Gastroesophageal sphincter (tissue), 4 donors: Measurements from ENCODE around the gene DDIT3. TPM values are rescaled to one million over a fixed set of nuclear protein-coding genes. Genes with fewer than 3 reads are reported as not detected.
"Not testable (repeated sequence)": the region's sequence is repeated elsewhere in the genome, so short reads cannot be mapped to it uniquely, and the experiment has no call there.

ENCODE experiments used
- ATAC-seq: fragments of 150-250 bp; one replicate; pipeline ENCODE4 v1.9.1; 2016; ENCODE audit warnings: mild to moderate bottlenecking, moderate library complexity
- H3K27ac ChIP-seq, 4 donors: fragments of 200-600 bp; sonication (generic) in 3 of 4; 1 replicate in 3 of 4; 2 replicates in 1 of 4; pipeline ENCODE4 v1.5.1; 2016 to 2019
- H3K27me3 ChIP-seq: fragments of 200-600 bp; sonication (generic); one replicate; pipeline ENCODE4 v1.5.1; 2019
- H3K36me3 ChIP-seq, 2 donors: fragments of 200-600 bp; sonication (generic); one replicate each; pipeline ENCODE4 v1.5.1; 2019; ENCODE audit warnings: control low read depth in 1 of 2
- H3K4me1 ChIP-seq, 3 donors: fragments of 200-600 bp; sonication (generic); 1 replicate in 2 of 3; 2 replicates in 1 of 3; pipeline ENCODE4 v1.5.1; 2016 to 2019; ENCODE audit warnings: control low read depth in 2 of 3
- H3K4me3 ChIP-seq, 2 donors: fragments of 200-600 bp; sonication (generic); one replicate each; pipeline ENCODE4 v1.5.1; 2019; ENCODE audit warnings: mild to moderate bottlenecking in 1 of 2, moderate library complexity in 1 of 2
- H3K9me3 ChIP-seq, 3 donors: fragments of 200-600 bp; sonication (generic); one replicate each; pipeline ENCODE4 v1.5.1; 2017 to 2019; ENCODE audit warnings: control low read depth in 2 of 3
- CTCF ChIP-seq, 4 experiments: fragments of 200-600 bp in 2 of 4; fragments of 450-650 bp in 2 of 4; sonication (generic) in 1 of 4; IDR thresholded peaks; one replicate each; pipeline ENCODE4 v1.5.1; 2017 to 2019; ENCODE audit warnings: antibody characterized with exemption in 4 of 4, mild to moderate bottlenecking in 2 of 4, moderate library complexity in 2 of 4
- EP300 ChIP-seq: sonication (generic); formaldehyde crosslinking; IDR thresholded peaks from one replicate; pipeline ENCODE4 v1.6.1; 2017; ENCODE audit warnings: antibody characterized with exemption, mild to moderate bottlenecking
- POLR2A ChIP-seq, 2 donors: fragments of 450-650 bp; IDR thresholded peaks; one replicate each; pipeline ENCODE4 v1.6.1; 2017; ENCODE audit warnings: antibody characterized with exemption in 2 of 2, mild to moderate bottlenecking in 2 of 2, moderate library complexity in 1 of 2
- POLR2AphosphoS5 ChIP-seq: sonication (generic); formaldehyde crosslinking; IDR thresholded peaks from one replicate; pipeline ENCODE4 v1.6.1; 2017; ENCODE audit warnings: antibody characterized with exemption
- WGBS, 2 donors: methylation state at CpG; one replicate each; pipeline ENCODE4 v1.1.5; 2018; ENCODE audit warnings: low coverage in 1 of 2; 5-methylcytosine and 5-hydroxymethylcytosine counted together
- total RNA-seq, 4 donors: library from RNA; depleted of rRNA; stranded (reverse); fragments of >200 nt; gene quantifications; one replicate each; pipeline ENCODE4 v1.1.0, GENCODE V29; 2016

DDIT3 gene
- total RNA-seq, 4 donors from 2014 or later: 17.7 to 41.2 (median 36.5) TPM

GRCh38 chr12:57515408-57515933, 4.8 kb downstream of the DDIT3 start:
- no peak overlapping the region for H3K4me3 ChIP-seq
- TF ChIP-seq EP300: no peak
- TF ChIP-seq CTCF (IDR thresholded peaks at IDR 0.05): no peak
- TF ChIP-seq POLR2A (IDR thresholded peaks at IDR 0.05): no peak
- TF ChIP-seq POLR2AphosphoS5: no peak
- H3K36me3 ChIP-seq: peaks cover 7 to 69% of the 10 kb centered on the region in 2 donors
- no peak for ATAC-seq
- 57 to 83% methylated on average over 2 to 3 of the region's 3 CpGs for WGBS, 2 donors
- peak overlapping the region in 2 of 4 donors; percentile 6 to 97 for H3K27ac ChIP-seq
- H3K9me3 ChIP-seq: no peaks in the 10 kb centered on the region
- no peaks in the 10 kb centered on the region for H3K27me3 ChIP-seq
- H3K4me1 ChIP-seq: peaks cover 5 to 39% (median 22%) of the 10 kb centered on the region in 3 donors

GRCh38 chr12:57514720-57515407, 5.5 kb downstream of the DDIT3 start:
- Histone ChIP-seq H3K4me3 (no peak overlapping the region), H3K36me3 (peaks cover 7 to 76% of the 10 kb centered on the region in 2 donors), H3K9me3 (no peaks in the 10 kb centered on the region), H3K4me1 (peaks cover 5 to 39% (median 22%) of the 10 kb centered on the region in 3 donors), H3K27ac (peak overlapping the region in 2 of 4 donors; percentile 6 to 97), H3K27me3 (no peaks in the 10 kb centered on the region)
- TF ChIP-seq POLR2AphosphoS5: no peak
- no peak for TF ChIP-seq EP300
- no peak for TF ChIP-seq POLR2A (IDR thresholded peaks at IDR 0.05)
- no peak for TF ChIP-seq CTCF (IDR thresholded peaks at IDR 0.05)
- WGBS, 2 donors: 60 to 92% methylated on average over 1 to 2 of the region's 9 CpGs
- ATAC-seq: no peak

GRCh38 chr12:57514246-57514645, 6.1 kb downstream of the DDIT3 start:
- H3K27me3 ChIP-seq, H3K4me3 ChIP-seq, H3K27ac ChIP-seq, H3K9me3 ChIP-seq, ATAC-seq: not testable (repeated sequence)
- H3K4me1 ChIP-seq: peaks cover 5 to 35% (median 21%) of the 10 kb centered on the region in 3 donors
- peaks cover 7 to 82% of the 10 kb centered on the region in 2 donors for H3K36me3 ChIP-seq
- 93 to 100% methylated on average over 1 to 3 of the region's 9 CpGs for WGBS, 2 donors

- WGBS, 2 donors: 95% methylated on average over 6 of the region's 6 CpGs; no CpG with 5 or more reads in 1 of the 2 donors
- Histone ChIP-seq H3K36me3 (peaks cover 7 to 87% of the 10 kb centered on the region in 2 donors), H3K4me1 (peaks cover 5 to 29% (median 15%) of the 10 kb centered on the region in 3 donors), H3K27ac (peak overlapping the region in 1 of 4 donors; percentile 3)
- ATAC-seq, H3K4me3 ChIP-seq, H3K9me3 ChIP-seq, H3K27me3 ChIP-seq: not testable (repeated sequence)
These were observed 6.6 kb downstream of the DDIT3 start for GRCh38 chr12:57513677-57514076.

GRCh38 chr12:57513266-57513665, 7.0 kb downstream of the DDIT3 start:
- Histone ChIP-seq H3K4me1 (peaks cover 5 to 25% (median 11%) of the 10 kb centered on the region in 3 donors), H3K27me3 (no peaks in the 10 kb centered on the region), H3K4me3 (no peak overlapping the region), H3K36me3 (peaks cover 7 to 90% of the 10 kb centered on the region in 2 donors), H3K9me3 (no peaks in the 10 kb centered on the region), H3K27ac (peak overlapping the region in 1 of 4 donors; percentile 3)
- 100% methylated on average over 4 of the region's 5 CpGs; no CpG with 5 or more reads in 1 of the 2 donors for WGBS, 2 donors
- TF ChIP-seq EP300 (no peak), POLR2A (IDR thresholded peaks at IDR 0.05) (no peak)
- ATAC-seq: no peak

GRCh38 chr12:57512665-57513064, 7.6 kb downstream of the DDIT3 start:
- Histone ChIP-seq H3K4me1 (peaks cover 3 to 19% (median 5%) of the 10 kb centered on the region in 3 donors), H3K27ac (peak overlapping the region in 1 of 4 donors; percentile 3), H3K27me3 (no peaks in the 10 kb centered on the region), H3K4me3 (no peak overlapping the region), H3K9me3 (no peaks in the 10 kb centered on the region), H3K36me3 (peaks cover 7 to 93% of the 10 kb centered on the region in 2 donors)
- TF ChIP-seq EP300 (no peak), CTCF (IDR thresholded peaks at IDR 0.05) (no peak), POLR2AphosphoS5 (no peak), POLR2A (IDR thresholded peaks at IDR 0.05) (no peak)
- WGBS, 2 donors: 91 to 96% methylated on average over 4 to 6 of the region's 6 CpGs
- ATAC-seq: no peak
